ENCODE data around the gene ACTA1.

DNA sequence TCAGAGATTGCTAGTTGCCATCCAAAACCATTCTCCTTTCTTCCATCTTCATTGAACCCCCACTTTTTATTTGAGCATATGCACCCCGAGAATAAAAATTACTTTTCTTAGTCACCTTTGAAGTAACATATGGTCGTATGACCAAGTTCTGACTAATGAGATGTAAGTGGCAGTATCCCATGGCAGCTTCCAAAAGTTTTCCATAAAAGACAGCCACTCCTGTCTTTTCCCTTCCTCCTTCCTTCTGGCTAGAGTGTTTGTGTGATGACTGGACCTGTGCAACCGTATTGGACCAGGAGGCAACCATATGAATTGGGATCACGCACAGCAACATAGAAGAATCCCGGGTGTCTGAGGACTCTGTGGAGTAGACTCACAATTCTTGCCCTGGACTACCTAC lies 49.9 kb downstream of the ACTA1 start:
- TF ChIP-seq, protein P1, sequence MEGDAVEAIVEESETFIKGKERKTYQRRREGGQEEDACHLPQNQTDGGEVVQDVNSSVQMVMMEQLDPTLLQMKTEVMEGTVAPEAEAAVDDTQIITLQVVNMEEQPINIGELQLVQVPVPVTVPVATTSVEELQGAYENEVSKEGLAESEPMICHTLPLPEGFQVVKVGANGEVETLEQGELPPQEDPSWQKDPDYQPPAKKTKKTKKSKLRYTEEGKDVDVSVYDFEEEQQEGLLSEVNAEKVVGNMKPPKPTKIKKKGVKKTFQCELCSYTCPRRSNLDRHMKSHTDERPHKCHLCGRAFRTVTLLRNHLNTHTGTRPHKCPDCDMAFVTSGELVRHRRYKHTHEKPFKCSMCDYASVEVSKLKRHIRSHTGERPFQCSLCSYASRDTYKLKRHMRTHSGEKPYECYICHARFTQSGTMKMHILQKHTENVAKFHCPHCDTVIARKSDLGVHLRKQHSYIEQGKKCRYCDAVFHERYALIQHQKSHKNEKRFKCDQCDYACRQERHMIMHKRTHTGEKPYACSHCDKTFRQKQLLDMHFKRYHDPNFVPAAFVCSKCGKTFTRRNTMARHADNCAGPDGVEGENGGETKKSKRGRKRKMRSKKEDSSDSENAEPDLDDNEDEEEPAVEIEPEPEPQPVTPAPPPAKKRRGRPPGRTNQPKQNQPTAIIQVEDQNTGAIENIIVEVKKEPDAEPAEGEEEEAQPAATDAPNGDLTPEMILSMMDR (conservative IDR thresholded peaks at IDR 0.05; ENCODE audit: low read depth, low read length) = no peak
- TF ChIP-seq EZH2 (IDR thresholded peaks at IDR 0.05; ENCODE audit: borderline replicate concordance, low read depth, low read length, poor library complexity, severe bottlenecking) = no peak

Measured in A673 (cell line).